Duodenal mucosa (tissue), 2 donors: ENCODE data around the gene MYO15B.

Source experiments
- H3K27ac ChIP-seq: one replicate; pipeline ENCODE4 v1.7.0; 2013; ENCODE audit warnings: low read depth, low read length
- H3K27me3 ChIP-seq, 2 donors: one replicate each; pipeline ENCODE4 v1.7.0; 2013; ENCODE audit warnings: low read length in 2 of 2, control low read depth in 1 of 2; ENCODE audit not compliant: insufficient read depth in 2 of 2, control insufficient read depth in 1 of 2
- H3K36me3 ChIP-seq, 2 donors: one replicate each; pipeline ENCODE4 v1.7.0; 2013; ENCODE audit warnings: low read length in 2 of 2, control low read depth in 1 of 2; ENCODE audit not compliant: insufficient read depth in 2 of 2, control insufficient read depth in 1 of 2
- H3K4me1 ChIP-seq, 2 donors: one replicate each; pipeline ENCODE4 v1.7.0; 2013; ENCODE audit warnings: low read length in 2 of 2, control low read depth in 1 of 2; ENCODE audit not compliant: insufficient read depth in 2 of 2, control insufficient read depth in 1 of 2
- H3K4me3 ChIP-seq, 2 donors: one replicate each; pipeline ENCODE4 v1.7.0; 2013; ENCODE audit warnings: low read length in 2 of 2, low read depth in 1 of 2
- H3K9ac ChIP-seq, 2 donors: one replicate each; pipeline ENCODE4 v1.7.0; 2013; ENCODE audit warnings: low read length in 2 of 2, low read depth in 1 of 2
- H3K9me3 ChIP-seq, 2 donors: one replicate each; pipeline ENCODE4 v1.7.0; 2013; ENCODE audit warnings: low read length in 2 of 2, control low read depth in 1 of 2; ENCODE audit not compliant: control insufficient read depth in 1 of 2

Gene MYO15B

DNA sequence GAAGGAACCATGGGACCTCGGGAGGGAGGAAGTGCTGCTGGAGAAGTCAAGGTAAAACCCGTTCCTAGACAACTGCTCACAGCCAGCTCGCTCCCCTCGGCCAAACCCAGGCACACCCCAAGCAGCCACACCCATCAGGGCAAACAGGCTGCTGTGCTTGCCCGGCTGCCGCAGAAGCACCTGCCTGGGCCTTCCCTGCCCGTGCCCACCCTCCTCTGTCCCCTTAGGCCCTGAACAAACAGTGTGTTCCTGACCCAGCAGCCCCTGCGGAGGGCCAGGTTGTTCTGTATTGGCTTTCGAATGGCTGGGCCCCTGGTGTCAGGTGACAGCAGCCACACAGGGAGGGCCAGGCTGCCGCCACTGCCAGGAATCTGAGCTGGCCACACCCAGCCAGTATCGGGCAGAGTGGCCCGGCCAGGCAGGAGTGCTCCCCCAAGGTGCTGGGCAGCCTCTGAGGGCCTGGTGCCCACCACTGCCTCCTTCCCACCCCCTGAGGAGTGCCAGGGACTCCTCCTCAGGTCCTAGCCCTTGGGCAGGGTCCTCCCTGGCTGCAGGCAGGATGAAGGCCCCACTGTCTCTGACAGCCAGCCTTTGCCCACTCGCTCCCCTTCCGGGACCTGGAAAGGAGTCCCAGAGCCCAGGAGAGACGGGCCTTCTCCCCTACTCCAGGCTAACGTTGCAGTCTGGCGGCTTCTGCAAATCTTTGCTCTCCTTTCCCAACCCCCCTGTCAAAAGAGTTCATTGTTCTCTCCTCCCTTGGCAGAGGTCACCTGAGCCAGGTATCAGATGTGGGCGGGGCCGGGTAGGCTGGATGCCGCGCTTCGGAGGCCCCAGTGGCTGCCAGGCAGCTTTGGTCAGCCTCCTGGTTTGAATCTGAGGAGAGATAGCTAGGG lies 38.1 kb upstream of the MYO15B start:
- H3K27me3 ChIP-seq: no peaks in the 10 kb centered on the region
- peak overlapping the region; percentile 76 to 93 for H3K9ac ChIP-seq
- peak overlapping the region; percentile 100 for H3K27ac ChIP-seq
- H3K36me3 ChIP-seq: peaks cover 7 to 30% of the 10 kb centered on the region in 2 donors
- no peaks in the 10 kb centered on the region for H3K9me3 ChIP-seq
- peak overlapping the region; percentile 29 to 52 for H3K4me3 ChIP-seq
- H3K4me1 ChIP-seq: peaks cover 29 to 34% of the 10 kb centered on the region in 2 donors

DNA sequence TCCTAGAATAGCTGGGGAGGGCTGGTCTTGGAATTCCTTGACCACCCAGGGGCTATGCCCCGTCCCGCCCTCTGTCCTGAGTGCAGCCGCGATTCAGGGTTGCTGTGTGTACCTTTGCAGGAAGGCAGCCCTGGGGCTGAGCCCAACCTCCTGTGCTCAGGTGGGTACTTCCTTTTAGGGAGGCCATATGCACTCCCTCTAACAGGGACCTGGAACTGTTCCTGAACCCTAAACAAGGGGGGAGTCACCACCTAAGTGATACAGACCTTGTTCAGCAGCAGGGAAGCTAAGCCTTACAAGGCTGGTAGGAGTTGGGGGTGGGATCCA lies 37.5 kb upstream of the MYO15B start:
- Histone ChIP-seq H3K4me1 (peaks cover 24 to 32% of the 10 kb centered on the region in 2 donors), H3K36me3 (peaks cover 7 to 26% of the 10 kb centered on the region in 2 donors), H3K27ac (peak overlapping the region; percentile 100), H3K9ac (peak overlapping the region; percentile 76 to 93), H3K27me3 (no peaks in the 10 kb centered on the region), H3K9me3 (no peaks in the 10 kb centered on the region), H3K4me3 (no peak overlapping the region)

DNA sequence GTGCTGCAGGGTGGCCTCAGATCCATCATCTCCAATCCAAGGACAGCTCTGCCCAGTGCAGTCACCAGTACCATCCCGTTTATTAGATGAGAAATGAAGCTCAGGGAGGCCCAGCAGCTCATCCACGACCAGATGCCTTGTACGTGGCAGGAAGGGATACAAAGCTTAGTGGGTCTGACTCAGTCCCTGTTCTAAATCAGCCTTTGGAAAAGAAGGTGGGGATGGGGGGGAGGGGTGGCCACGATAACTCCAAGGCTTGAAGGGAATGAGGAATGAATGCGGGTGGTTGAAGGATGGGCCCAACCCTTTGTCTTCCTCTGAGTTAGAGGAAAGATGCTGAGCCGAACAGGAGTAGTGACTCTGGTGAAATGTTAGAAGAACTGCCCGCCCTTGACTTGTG lies 36.3 kb upstream of the MYO15B start:
- peaks cover 33 to 40% of the 10 kb centered on the region in 2 donors for H3K4me1 ChIP-seq
- peaks cover 4 to 19% of the 10 kb centered on the region in 2 donors for H3K36me3 ChIP-seq
- H3K4me3 ChIP-seq: no peak overlapping the region
- peak overlapping the region in 1 of 2 donors; percentile 51 for H3K9ac ChIP-seq
- no peak overlapping the region for H3K27ac ChIP-seq
- no peaks in the 10 kb centered on the region for H3K27me3 ChIP-seq
- no peaks in the 10 kb centered on the region for H3K9me3 ChIP-seq

DNA sequence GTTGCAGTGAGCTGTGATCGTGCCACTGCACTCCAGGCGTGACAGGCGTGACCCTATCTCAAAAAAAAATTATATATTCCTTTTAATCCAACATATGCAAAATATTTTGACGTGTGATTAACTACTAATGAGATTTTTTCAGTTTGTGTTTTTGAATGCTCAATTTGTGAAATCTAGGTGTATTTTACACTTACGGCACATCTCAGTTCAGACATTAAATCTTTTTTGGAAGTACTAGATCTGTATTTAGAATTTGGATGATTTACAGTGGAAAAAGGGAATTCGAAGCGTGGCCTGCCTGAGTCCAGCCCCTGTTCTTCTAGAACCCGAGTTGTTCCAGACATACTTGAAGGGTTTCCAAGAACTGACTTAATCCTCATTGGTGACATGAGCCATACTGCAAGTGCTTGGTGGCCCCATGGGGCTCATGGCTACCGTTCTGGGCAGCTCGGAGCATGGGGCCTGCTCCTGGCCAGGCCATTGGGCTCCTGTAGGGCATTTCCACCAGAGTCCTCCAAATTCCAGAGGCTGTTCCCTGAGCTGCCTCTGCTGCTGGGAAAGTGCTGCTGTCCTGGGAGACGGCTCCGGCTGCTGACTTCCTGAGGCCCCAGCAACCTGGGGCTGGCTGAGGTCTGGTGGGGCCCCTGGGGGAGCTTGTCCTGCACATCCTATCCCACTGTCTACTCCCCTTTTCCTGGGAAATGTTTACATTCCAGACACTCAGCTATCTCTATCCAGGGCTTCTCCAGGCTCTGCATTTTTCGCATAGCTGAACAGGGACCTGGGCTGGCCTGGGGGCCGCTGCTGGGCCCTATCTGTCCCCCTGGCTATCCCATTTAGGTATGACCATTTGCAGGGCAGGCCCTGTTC lies 34.9 kb upstream of the MYO15B start:
- Histone ChIP-seq H3K9me3 (no peaks in the 10 kb centered on the region), H3K36me3 (peaks cover 0 to 11% of the 10 kb centered on the region in 2 donors), H3K27me3 (no peaks in the 10 kb centered on the region), H3K4me3 (no peak overlapping the region), H3K4me1 (peaks cover 37 to 43% of the 10 kb centered on the region in 2 donors), H3K9ac (no peak overlapping the region), H3K27ac (no peak overlapping the region)

DNA sequence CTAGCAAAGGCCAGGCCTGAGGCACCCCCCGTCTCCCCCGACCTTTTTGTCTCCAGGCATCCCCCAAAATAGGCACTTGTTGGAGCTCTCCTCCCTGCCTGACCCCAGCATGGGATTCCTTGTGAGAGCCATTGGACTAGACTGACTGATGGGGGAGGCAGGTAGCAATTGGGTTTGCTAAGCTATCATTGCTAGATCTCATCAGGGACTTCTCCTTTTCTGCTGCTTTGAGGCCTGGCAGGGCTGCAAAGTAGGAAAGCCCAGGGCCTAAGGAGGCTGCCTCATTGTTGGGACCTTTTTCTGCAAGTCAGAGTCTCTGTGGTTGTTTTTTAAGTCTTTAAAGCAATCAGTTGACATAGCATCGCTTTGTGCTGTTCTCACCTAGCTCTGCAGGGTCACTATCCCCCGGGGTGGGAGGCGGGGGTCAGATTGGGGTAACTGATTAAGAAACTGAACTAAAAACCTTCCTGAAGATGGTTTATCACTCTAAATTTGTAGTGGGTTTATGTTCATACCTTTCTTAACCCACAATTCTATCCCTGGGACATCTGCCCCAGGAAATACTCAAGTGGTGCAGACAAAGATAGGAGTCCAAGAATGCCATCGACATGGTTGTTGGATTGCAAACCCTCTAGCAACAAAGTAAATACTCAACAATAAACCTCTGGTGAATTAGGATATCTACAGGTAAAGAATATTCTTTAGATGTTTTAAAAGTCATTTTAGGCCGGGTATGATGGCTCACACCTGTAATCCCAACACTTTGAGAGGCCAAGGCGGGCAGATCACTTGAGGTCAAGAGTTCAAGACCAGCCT lies 34.1 kb upstream of the MYO15B start:
- H3K9ac ChIP-seq: no peak overlapping the region
- no peak overlapping the region for H3K4me3 ChIP-seq
- no peaks in the 10 kb centered on the region for H3K27me3 ChIP-seq
- peaks cover 41 to 50% of the 10 kb centered on the region in 2 donors for H3K4me1 ChIP-seq
- no peak overlapping the region for H3K27ac ChIP-seq
- no peaks in the 10 kb centered on the region for H3K9me3 ChIP-seq
- H3K36me3 ChIP-seq: peaks cover 0 to 17% of the 10 kb centered on the region in 2 donors

DNA sequence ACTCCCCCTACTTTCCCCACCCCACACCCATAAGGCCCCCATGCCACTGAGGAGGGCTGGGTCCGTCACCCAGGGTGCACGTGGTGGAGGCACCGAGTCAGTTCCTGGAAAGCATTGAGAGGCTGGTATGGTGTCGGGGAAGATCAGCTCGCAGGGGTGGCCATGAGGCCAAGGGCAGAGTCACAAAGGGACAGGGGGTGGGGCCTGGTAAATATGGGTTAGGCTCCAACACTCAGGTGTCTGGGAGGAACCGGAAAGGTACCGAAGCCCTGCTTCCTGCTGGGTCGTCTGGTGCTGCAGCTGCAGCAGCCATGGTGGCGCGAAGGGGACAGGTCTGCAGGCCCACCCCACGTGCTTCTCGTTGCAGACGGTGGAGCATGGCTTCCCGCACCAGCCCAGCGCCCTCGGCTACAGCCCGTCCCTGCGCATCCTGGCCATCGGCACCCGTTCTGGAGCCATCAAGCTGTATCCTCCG lies 31.9 kb upstream of the MYO15B start:
- no peaks in the 10 kb centered on the region for H3K27me3 ChIP-seq
- peaks cover 32 to 34% of the 10 kb centered on the region in 2 donors for H3K4me1 ChIP-seq
- peak overlapping the region in 1 of 2 donors; percentile 2 for H3K9ac ChIP-seq
- H3K4me3 ChIP-seq: no peak overlapping the region
- H3K36me3 ChIP-seq: peaks cover 7 to 31% of the 10 kb centered on the region in 2 donors
- no peaks in the 10 kb centered on the region for H3K9me3 ChIP-seq
- H3K27ac ChIP-seq: peak overlapping the region; percentile 50

- Histone ChIP-seq H3K4me1 (peaks cover 30% of the 10 kb centered on the region in 2 donors), H3K36me3 (peaks cover 11 to 41% of the 10 kb centered on the region in 2 donors), H3K27me3 (no peaks in the 10 kb centered on the region), H3K9me3 (no peaks in the 10 kb centered on the region), H3K27ac (peak overlapping the region; percentile 71), H3K4me3 (peak overlapping the region in 1 of 2 donors; percentile 6), H3K9ac (peak overlapping the region in 1 of 2 donors; percentile 48)
These were observed 30.3 kb upstream of the MYO15B start for GRCh38 chr17:75557075-75557851.

- no peak overlapping the region for H3K4me3 ChIP-seq
These were observed 29.5 kb upstream of the MYO15B start for GRCh38 chr17:75557852-75558665.

More at GRCh38 chr17:75557852-75558665, 29.5 kb upstream of the MYO15B start:
- H3K9ac ChIP-seq: peak overlapping the region; percentile 43 to 45
- H3K27me3 ChIP-seq: no peaks in the 10 kb centered on the region
- H3K9me3 ChIP-seq: no peaks in the 10 kb centered on the region
- H3K4me1 ChIP-seq: peaks cover 30% of the 10 kb centered on the region in 2 donors
- peaks cover 15 to 43% of the 10 kb centered on the region in 2 donors for H3K36me3 ChIP-seq
- peak overlapping the region; percentile 71 for H3K27ac ChIP-seq
